K562 (cell line): Measurements from ENCODE around the gene BGLAP. TPM values are rescaled to one million over a fixed set of nuclear protein-coding genes. Genes with fewer than 3 reads are reported as not detected.

Experiments
- ARID1B ChIP-seq: fragments of 450-650 bp; IDR thresholded peaks from 2 replicates; pipeline ENCODE4 v1.6.1; 2016; ENCODE audit warnings: antibody characterized with exemption, mild to moderate bottlenecking, inconsistent platforms
- ATF7 ChIP-seq: fragments of 450-650 bp; IDR thresholded peaks from 2 replicates; pipeline ENCODE4 v1.7.1; 2014; ENCODE audit warnings: mild to moderate bottlenecking, moderate library complexity
- CAMTA2 ChIP-seq: fragments of 250-450 bp; sonication (Bioruptor Pico); conservative IDR thresholded peaks from 2 replicates; pipeline ENCODE4 v1.5.1; 2022
- CBX3 ChIP-seq, 2 experiments: IDR thresholded peaks; 1 replicate in 1 of 2; 2 replicates in 1 of 2; pipeline ENCODE4 v1.6.1; 2012; ENCODE audit warnings: inconsistent platforms in 2 of 2, low read length in 2 of 2, borderline replicate concordance in 1 of 2, control low read depth in 1 of 2
- EP400 ChIP-seq: fragments of 450-650 bp; IDR thresholded peaks from 2 replicates; pipeline ENCODE4 v1.6.1; 2017; ENCODE audit warnings: antibody characterized with exemption, mild to moderate bottlenecking, moderate library complexity
- GTF2E2 ChIP-seq: fragments of 200-800 bp; sonication (Bioruptor generic); IDR thresholded peaks from 2 replicates; pipeline ENCODE4 v1.6.1; 2016; ENCODE audit warnings: missing genetic modification characterization, missing compliant biosample characterization
- HMGN3 ChIP-seq: IDR thresholded peaks from 2 replicates; pipeline ENCODE4 v1.6.1; 2011; ENCODE audit warnings: borderline replicate concordance, low read depth, mild to moderate bottlenecking, mixed read lengths, low read length; ENCODE audit not compliant: insufficient read length; ENCODE audit errors: extremely low read depth
- HSF4 ChIP-seq: fragments of 250-450 bp; sonication (Bioruptor Pico); IDR thresholded peaks from 2 replicates; pipeline ENCODE4 v2.1.2; 2022; ENCODE audit warnings: mild to moderate bottlenecking, moderate library complexity, borderline replicate concordance
- JUN ChIP-seq, 2 experiments: sonication (generic) in 1 of 2; formaldehyde crosslinking in 1 of 2; IDR thresholded peaks; 2 replicates each; pipeline versions ENCODE4 v1.6.1 to v1.8.0; 2012 to 2022; ENCODE audit warnings: borderline replicate concordance in 2 of 2, mild to moderate bottlenecking in 2 of 2, improper control_type of control experiment in 1 of 2, low read depth in 1 of 2, low read length in 1 of 2, missing genetic modification reagents in 1 of 2
- KLF10 ChIP-seq: fragments of 250-450 bp; sonication (Bioruptor Pico); IDR thresholded peaks from 2 replicates; pipeline ENCODE4 v1.6.1; 2021; ENCODE audit warnings: matching md5 sums
- MYNN ChIP-seq, 2 experiments: sonication (generic); formaldehyde crosslinking in 1 of 2; IDR thresholded peaks; 2 replicates each; pipeline versions ENCODE4 v1.5.0 to v1.6.1; 2016 to 2020; ENCODE audit warnings: antibody characterized with exemption in 1 of 2, missing genetic modification reagents in 1 of 2
- NFYB ChIP-seq: IDR thresholded peaks from 2 replicates; pipeline ENCODE4 v1.6.1; 2011; ENCODE audit warnings: mild to moderate bottlenecking, moderate library complexity; ENCODE audit not compliant: insufficient read length; ENCODE audit errors: extremely low read depth
- RB1 ChIP-seq: fragments of 450-650 bp; IDR thresholded peaks from 2 replicates; pipeline ENCODE4 v1.6.1; 2017; ENCODE audit warnings: low read depth, mild to moderate bottlenecking
- RBFOX2 ChIP-seq: fragments of 200-400 bp; formaldehyde crosslinking; IDR thresholded peaks from 2 replicates; pipeline ENCODE4 v1.6.1; 2017; ENCODE audit warnings: low read depth, mild to moderate bottlenecking, low read length, moderate library complexity
- RNF2 ChIP-seq: sonication (generic); IDR thresholded peaks from 2 replicates; pipeline ENCODE4 v1.6.1; 2016
- SETDB1 ChIP-seq: IDR thresholded peaks from one replicate; pipeline ENCODE4 v1.6.1; 2012; ENCODE audit warnings: low read length, control low read depth, inconsistent platforms
- TCF3 ChIP-seq: sonication (generic); formaldehyde crosslinking; IDR thresholded peaks from 2 replicates; pipeline ENCODE4 v1.4.0; 2020; ENCODE audit warnings: mild to moderate bottlenecking, missing genetic modification reagents
- TFAP4 ChIP-seq: sonication (generic); formaldehyde crosslinking; IDR thresholded peaks from 2 replicates; pipeline ENCODE4 v1.8.0; 2022; ENCODE audit warnings: missing genetic modification reagents, mild to moderate bottlenecking, moderate library complexity, borderline replicate concordance
- ZNF217 ChIP-seq: sonication (generic); formaldehyde crosslinking; IDR thresholded peaks from 2 replicates; pipeline ENCODE4 v1.8.0; 2022; ENCODE audit warnings: mild to moderate bottlenecking, missing genetic modification reagents
- ZNF785 ChIP-seq: fragments of 250-450 bp; sonication (Bioruptor Pico); IDR thresholded peaks from 2 replicates; pipeline ENCODE4 v1.4.0; 2020; ENCODE audit warnings: mild to moderate bottlenecking
- ZZZ3 ChIP-seq: fragments of 450-650 bp; IDR thresholded peaks from 2 replicates; pipeline ENCODE4 v1.6.1; 2016; ENCODE audit warnings: antibody characterized with exemption, mild to moderate bottlenecking, moderate library complexity
- polyA plus RNA-seq, 8 experiments: library from polyadenylated mRNA; depleted of rRNA in 4 of 8; stranded (reverse) in 5 of 8; unstranded in 3 of 8; fragments of >200 nt; fragmentation: Nextera tagmentation in 2 of 8; fragmentation: Illumina TruSeq in 1 of 8; extraction: Ambion mirVana in 2 of 8; extraction: Trizol in 1 of 8; gene quantifications; 2 replicates each; pipeline versions ENCODE4 v1.2.1 to v1.2.3, GENCODE V29; 2011 to 2014; ENCODE audit warnings: inconsistent platforms in 1 of 8, missing spikeins in 1 of 8
- total RNA-seq, 7 experiments: library from RNA; depleted of rRNA in 6 of 7; stranded (reverse); fragments of >200 nt in 6 of 7; fragmentation: Illumina TruSeq in 2 of 7; extraction: Trizol in 2 of 7; gene quantifications; 2 replicates each; pipeline versions ENCODE4 v1.2.1 to v1.2.3, GENCODE V29; 2011 to 2021; ENCODE audit warnings: low replicate concordance in 1 of 7
- TF ChIP-seq, protein P1 (sequence below): fragments of 200-800 bp; sonication (Bioruptor generic); IDR thresholded peaks from 2 replicates; pipeline ENCODE4 v1.6.1; 2016; ENCODE audit warnings: missing genetic modification characterization, missing compliant biosample characterization

The BGLAP gene
- total and polyA plus RNA-seq, 9 of the 15 experiments (the other 6 are each of a cell fraction or from before 2014, with no cell fraction given), result 0.15 to 1.4 (median 0.28) TPM; not detected in 3

DNA sequence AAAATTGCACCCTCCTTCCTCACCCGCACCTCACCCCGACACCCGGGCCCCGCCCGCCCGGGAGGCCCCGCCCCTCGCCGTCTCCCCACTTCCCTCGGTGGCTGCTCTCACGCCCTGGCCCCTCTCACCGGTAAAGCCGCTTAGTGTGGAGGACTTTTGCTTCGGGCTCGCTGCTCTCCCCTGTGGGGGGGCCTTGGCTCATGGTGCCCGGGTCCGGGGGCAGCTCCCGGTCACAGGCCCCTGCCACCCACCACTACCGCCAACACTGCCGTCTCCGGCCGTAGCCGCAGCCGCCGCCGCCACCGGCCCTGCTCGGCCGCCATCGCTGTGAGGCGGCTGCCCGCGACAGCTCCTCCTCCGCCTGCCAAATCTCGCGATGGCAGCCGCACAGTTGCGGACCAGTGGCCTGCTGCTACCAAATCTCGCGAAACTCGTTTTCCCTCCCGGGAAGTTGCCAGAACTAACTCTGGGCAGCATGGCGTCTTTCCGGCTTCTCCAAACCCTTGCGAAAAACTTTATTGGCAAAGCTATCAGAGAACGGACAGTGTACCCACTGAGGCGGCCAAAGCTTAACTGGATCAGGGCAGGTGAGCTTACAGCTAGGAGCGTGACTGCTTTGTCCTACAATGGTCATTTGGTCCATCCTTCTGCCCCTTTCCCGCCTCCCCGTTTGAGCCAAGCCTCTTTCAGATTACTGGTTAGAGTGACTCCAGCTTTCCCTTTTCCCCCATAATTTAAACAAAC lies 40.7 kb downstream of the BGLAP start, which contains the start of gene SMG5 (continued):
- TF ChIP-seq, protein P1, sequence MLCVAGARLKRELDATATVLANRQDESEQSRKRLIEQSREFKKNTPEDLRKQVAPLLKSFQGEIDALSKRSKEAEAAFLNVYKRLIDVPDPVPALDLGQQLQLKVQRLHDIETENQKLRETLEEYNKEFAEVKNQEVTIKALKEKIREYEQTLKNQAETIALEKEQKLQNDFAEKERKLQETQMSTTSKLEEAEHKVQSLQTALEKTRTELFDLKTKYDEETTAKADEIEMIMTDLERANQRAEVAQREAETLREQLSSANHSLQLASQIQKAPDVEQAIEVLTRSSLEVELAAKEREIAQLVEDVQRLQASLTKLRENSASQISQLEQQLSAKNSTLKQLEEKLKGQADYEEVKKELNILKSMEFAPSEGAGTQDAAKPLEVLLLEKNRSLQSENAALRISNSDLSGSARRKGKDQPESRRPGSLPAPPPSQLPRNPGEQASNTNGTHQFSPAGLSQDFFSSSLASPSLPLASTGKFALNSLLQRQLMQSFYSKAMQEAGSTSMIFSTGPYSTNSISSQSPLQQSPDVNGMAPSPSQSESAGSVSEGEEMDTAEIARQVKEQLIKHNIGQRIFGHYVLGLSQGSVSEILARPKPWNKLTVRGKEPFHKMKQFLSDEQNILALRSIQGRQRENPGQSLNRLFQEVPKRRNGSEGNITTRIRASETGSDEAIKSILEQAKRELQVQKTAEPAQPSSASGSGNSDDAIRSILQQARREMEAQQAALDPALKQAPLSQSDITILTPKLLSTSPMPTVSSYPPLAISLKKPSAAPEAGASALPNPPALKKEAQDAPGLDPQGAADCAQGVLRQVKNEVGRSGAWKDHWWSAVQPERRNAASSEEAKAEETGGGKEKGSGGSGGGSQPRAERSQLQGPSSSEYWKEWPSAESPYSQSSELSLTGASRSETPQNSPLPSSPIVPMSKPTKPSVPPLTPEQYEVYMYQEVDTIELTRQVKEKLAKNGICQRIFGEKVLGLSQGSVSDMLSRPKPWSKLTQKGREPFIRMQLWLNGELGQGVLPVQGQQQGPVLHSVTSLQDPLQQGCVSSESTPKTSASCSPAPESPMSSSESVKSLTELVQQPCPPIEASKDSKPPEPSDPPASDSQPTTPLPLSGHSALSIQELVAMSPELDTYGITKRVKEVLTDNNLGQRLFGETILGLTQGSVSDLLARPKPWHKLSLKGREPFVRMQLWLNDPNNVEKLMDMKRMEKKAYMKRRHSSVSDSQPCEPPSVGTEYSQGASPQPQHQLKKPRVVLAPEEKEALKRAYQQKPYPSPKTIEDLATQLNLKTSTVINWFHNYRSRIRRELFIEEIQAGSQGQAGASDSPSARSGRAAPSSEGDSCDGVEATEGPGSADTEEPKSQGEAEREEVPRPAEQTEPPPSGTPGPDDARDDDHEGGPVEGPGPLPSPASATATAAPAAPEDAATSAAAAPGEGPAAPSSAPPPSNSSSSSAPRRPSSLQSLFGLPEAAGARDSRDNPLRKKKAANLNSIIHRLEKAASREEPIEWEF (CRISPR knock-in tag), result no peak
- TF ChIP-seq JUN (IDR thresholded peaks at IDR 0.05; ENCODE audit: borderline replicate concordance, low read depth, low read length) (peak; percentile 53; the same call in 1 of the 2 replicates), JUN (CRISPR knock-in tag; IDR thresholded peaks at IDR 0.05; ENCODE audit: borderline replicate concordance) (no peak), GTF2E2 (tag) (peak; percentile 84; the same call in 1 of the 2 replicates), TFAP4 (CRISPR knock-in tag) (peak; percentile 87), HSF4 (CRISPR knock-in tag) (no peak), CAMTA2 (no peak), ATF7 (peak; percentile 80), HMGN3 (peak; percentile 70), ZNF217 (CRISPR knock-in tag) (no peak), SETDB1 (peak; percentile 33), RBFOX2 (peak; percentile 100), MYNN (IDR thresholded peaks at IDR 0.05) (peak; percentile 55; the same call in 1 of the 2 replicates), MYNN (CRISPR knock-in tag; IDR thresholded peaks at IDR 0.05) (no peak), ARID1B (peak; percentile 12; the same call in 1 of the 2 replicates), RB1 (peak; percentile 83), RNF2 (0 out of 2 replicates have a peak, but pooled peaks have one; percentile 45), CBX3 (IDR thresholded peaks at IDR 0.05; ENCODE audit: borderline replicate concordance in 1 of 2, low read length in 2 of 2) (peak in 1 of 2 experiments; percentile 84; a peak in 1 of 3 replicates), ZNF785 (CRISPR knock-in tag) (no peak), ZZZ3 (peak; percentile 71; the same call in 1 of the 2 replicates), NFYB (no peak), TCF3 (peak; percentile 27; the same call in 1 of the 2 replicates), EP400 (peak; percentile 88), KLF10 (CRISPR knock-in tag) (no peak)
